Measurements from ENCODE around the gene PPIE.

The PPIE gene

DNA sequence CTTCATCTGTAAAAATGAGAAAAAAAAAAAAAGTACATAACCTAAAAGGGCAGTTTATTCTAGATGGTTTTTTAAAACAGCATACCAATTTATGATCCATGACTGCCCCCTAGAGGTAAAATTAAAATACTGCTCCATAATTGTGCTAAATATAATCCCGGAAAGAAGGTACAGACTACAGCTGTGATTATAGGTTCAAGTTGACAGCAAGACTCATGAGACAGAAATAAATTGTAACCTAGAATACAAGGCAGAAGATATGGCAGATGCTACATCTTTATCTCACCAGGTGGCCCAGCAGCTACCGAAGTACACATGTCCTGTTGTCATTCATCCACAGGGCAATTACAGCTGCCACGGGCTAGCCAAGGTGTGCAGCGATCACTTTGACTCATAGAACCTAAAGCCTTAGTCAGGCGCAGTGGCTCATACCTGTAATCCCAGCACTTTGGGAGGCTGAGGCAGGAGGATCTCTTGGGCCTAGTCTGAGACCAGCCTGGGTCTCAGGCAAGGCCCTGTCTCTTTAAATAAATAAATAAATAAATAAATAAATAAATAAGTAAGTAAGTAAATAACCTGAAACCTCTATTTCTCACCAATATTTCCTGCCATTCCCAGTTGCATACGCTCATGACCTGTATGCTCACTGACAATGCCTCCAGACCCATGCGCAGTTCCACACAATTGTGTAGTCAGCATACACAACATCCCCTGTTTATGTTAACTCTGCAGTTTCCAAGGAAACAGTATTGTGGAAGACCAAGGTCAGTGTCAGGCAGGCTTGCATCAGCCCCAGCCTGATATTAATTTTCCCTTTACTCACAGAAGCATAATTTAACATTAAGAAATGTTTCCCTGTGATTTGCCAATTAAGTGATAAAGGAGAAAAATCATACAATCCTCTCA lies 18.3 kb upstream of the PPIE start:
- DNase-seq (ENCODE audit: low read depth), result no peak

DNA sequence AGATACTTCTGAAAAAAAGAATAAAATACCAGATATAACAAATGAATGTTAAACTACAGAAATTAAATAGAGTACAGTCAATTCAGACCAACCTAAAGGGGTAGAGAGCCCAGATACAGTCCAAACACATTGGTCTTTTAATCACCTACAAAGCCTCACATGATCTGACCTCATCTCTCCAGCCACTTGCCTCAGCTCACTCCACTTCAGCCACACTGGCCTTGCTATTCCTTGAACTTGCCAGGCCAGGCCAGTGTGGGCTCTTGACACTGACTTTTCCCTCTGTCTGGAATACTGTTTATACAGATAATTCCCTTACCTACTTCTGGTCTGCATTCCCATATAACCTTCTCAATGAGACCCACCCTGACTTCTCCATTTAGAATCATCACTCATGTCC lies 17.0 kb upstream of the PPIE start:
- no peak for DNase-seq (ENCODE audit: low read depth)

DNA sequence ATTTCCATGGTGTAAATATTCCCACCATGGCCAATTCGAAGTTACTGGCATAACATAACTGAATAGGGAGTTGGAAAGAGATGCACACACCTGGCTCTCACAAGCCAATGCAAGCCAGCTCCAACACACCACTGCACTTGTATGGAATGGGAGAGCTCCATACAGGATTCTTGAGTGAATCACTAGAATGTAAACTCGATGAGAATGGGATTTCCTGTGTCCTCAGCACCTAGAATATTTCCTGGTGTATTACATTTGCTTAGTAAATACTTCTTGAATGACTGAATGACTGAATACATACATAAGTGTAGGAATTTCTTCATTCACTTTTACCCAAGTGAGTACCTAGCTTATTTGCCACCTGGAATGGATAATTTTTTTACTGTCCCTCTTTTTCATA lies 16.2 kb upstream of the PPIE start:
- DNase-seq (ENCODE audit: low read depth), result no peak

DNA sequence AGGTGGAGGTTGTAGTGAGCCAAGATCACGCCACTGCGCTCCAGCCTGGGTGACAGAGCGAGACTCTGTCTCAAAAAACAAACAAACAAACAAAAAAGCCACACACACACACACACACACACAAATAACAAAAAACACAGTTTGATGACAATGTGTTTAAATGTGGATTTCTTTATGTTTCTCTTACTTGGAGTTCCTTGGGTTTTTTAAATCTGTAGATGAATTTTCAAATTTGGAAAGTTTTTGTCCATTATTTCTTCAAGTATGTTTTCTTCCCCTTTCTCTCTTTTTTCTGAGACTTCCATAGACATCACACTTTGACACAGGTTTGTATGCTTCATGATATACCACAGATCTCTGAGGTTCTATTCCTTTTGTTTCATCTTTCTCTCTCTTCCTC lies 12.1 kb upstream of the PPIE start:
- no peak for DNase-seq (ENCODE audit: low read depth)

DNA sequence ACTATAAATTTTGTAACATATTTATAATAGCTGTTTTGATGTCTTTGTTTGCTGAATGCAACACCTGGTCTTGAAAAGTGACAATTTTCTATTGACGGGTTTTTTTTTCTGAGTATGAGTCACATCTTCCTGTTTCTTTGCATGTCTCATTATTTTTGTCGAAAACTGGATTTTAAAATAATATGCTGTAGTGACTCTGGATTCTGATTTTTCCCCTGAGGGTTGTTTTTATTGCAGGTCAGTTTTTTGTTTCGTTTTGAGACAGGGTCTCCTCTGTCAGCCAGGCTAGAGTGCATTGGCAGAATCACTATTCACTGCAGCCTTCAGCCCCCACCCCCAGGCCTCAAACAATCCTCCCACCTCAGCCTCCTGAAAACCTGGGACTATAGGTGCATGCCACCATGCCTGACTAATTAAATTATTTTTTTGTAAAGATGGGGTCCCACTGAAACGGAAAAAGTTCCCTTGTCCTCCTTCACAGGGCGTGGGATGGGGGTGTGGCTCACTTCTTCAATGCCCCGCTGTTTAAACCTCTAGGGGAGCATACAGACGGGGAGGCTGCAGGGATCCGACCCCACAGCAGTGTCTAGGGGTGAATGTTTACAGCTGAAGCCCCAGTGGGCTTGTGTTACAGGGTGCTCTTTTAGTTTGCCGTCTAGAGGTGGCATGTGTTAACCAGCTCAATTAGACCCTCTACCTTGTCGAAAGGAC lies 11.3 kb upstream of the PPIE start:
- no peak for DNase-seq (ENCODE audit: low read depth)

DNA sequence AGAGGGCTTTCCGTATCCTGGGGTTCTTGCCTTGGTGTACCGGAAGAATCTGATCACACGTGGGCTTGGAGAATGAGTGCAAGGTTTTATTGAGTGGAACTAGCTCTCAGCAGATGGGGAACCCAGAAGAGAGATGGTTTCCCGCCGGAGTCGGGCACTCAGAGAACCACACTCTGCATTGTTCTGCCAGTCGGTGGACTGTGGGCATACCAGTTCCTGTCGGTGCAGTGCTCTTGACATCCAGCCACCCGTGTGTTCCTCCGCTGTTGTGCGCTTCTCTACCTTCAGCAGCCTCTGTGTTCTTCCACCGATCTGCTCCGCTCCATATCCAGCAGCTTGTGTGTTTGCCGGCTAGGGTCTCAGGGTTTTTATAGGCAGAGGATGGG lies 10.8 kb upstream of the PPIE start:
- DNase-seq (ENCODE audit: low read depth), result no peak

DNA sequence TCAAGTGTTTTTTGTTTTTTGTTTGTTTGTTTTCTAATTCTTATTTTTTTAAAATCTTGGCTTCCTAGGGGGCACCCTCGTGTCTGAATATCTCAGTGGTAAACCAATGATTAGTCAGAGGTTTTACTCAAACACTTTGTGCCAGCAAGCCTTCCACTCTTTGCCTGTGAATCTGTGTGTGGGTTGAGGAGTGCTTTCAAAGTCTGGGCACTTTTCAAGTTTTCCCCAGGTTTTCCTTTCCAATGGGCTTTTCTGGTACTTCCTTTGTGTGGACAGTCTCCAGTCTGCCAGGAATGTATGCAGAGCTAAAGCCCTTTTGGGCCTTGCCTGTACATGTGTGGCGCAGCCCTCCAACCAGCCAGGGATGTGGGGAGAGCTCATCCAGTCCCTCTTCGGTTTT lies 9.7 kb upstream of the PPIE start:
- no peak for DNase-seq (ENCODE audit: low read depth)

DNA sequence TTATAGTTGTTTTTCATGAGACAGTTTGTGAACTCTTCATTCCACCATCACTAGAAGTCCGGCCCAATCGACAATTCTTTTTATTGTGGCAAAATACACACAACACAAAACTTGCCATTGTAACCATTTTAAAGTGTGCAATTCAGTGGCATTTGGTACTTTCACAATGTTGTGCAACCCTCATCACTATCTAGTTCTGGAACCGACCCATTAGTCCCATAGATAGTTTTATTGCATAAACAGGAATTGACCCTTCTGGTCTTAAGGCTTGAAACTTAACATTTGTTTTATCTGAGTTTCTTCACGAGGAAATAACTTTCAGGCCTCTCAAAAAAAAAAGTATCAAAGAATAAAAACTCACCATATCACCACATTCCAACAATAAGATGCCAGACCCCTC lies 8.8 kb upstream of the PPIE start:
- DNase-seq (ENCODE audit: low read depth), result no peak

DNA sequence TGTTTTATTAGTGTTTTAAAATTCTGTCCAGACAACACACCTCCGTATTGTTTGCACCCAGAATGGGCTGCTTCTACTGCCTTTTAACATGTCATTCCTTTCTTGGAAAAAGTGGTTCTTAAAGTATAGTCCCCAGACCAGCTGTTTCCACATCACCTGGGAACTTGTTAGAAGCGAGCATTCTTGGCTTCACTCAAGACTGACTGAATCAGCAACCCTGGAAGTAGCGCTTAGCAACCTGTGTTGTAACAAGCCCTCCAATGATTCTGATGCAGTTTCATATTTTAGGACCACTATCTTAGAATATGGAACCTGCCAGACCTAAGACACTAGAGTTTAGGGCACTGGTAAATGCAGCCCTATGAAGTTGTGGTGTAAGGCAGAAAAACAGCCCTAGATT lies 6.0 kb upstream of the PPIE start:
- DNase-seq (ENCODE audit: low read depth), result no peak

DNA sequence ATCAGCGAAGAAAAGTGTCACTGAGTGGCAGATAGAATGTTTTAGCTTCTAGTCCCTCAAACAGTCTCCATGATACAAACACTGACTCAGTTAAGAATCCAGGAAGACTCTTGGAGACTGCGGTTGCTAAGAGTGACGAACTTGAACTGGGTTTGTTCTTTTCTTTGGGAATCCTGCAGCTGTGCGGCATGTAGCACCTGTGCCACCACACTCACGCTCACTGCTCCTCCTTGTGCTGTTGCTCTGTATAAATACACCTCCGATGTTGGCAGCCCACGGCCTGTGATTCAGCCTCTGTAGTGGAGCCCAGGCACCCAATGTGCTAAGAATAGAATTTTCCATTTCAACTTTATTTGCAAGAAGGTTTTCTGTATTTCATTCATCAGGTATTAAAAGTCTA lies 5.5 kb upstream of the PPIE start:
- no peak for DNase-seq (ENCODE audit: low read depth)

DNA sequence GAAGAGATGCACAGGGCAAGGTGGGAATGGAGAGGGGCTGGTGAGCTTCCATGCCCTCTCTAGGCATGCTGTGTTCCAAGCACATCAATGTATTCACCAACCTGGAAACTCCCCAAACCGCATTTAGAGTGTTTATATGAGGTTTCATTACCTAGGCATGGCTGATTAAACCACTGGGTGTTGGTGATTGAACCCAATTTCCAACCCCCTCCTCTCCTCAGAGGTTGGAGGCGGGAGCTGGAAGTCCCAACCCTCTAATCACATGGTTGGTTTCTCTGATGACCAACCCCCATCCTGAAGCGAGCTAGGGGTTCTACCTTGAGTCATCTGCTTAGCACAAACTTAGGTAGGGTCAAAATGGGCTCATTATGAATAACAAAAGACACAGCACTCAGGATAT lies 3.0 kb upstream of the PPIE start:
- no peak for DNase-seq (ENCODE audit: low read depth)

DNA sequence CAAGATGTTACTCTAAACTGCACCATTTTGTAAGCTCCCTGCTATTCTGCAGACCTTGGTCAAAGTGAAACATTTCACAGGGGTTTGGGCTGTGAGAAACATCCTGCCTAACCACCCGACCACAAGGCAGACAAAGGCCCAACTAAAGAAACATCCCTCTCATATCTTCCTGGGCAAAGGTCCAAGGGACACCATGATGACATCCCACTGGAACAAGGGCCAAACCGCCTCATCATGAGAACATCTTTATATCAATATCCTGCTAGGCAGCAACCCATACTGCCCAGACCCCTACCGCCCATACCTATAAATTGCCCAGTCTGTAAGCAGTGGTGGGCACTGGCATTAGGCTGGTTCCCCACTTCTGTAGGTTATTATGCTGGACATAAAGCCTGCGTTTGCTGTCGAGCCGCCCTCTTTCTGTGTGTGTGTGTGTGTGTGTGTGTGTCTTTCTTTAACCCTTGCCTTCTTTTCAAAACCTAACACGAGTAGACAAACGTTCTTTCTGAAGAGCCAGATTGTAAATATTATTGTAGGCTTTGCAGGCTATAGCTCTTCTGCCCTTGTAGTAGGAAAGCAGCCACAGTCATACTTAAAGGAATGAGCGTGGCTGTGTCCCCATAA lies 1.0 kb upstream of the PPIE start:
- no peak for DNase-seq (ENCODE audit: low read depth)

DNA sequence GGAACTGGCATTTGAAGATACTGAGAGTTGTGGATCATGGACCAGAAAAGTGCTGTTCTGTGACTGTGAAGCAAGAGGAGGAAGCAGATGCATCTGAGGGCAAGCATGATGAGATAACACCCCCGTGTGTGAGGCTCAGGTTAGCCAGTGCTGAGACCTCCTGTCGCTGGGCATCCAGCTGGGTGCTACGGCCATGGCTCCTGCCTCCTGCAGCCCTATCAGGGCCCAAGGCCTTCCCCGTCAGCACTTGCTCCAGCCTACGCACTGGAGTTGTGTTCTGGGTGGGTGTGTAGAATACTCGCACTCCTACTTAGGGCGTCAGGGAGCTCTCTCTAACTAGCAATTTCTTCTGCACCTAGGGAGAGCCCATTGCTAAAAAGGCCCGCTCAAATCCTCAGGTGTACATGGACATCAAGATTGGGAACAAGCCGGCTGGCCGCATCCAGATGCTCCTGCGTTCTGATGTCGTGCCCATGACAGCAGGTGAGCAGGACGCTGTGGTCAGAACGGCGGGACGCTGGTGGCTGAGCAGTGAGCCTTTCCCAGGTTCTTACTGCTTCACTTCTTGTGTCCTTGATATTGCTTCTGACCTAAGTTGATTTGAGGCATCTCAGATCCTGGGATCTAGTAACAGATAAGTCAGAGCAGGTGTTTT lies 6.5 kb downstream of the PPIE start:
- no peak for DNase-seq (ENCODE audit: low read depth)

DNA sequence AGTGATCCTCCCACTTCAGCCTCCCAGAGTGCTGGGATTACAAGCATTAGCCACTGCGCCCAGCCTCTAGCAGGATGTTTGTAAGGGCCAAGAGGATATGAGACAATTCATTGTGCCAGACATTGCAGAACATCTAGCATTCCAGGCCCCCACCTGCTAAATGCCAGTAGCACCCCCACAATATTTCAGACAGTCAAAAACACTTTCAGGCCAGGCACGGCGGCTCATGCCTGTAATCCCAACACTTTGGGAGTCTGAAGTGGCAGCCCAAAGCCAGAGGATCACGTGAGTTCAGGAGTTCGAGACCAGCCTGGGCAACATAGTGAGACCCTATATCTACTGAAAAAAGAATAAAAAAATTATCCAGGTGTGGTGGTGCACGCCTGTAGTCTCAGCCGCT lies 12.9 kb downstream of the PPIE start:
- no peak for DNase-seq (ENCODE audit: low read depth)

DNA sequence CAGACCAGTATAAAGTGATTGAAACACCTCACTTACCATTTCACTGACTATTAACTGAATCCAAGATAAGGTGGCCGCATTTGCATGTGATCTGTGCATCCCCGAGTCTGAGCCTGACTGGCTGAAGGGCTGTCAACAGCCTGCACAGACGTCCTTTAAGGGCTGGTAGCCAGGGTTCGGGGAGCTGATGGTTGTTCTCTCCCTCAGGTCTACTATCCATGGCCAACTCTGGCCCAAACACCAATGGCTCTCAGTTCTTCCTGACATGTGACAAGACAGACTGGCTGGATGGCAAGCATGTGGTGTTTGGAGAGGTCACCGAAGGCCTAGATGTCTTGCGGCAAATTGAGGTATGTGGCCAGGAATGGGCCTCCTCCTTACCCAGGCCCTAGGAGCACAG lies 14.0 kb downstream of the PPIE start:
- no peak for DNase-seq (ENCODE audit: low read depth)

DNA sequence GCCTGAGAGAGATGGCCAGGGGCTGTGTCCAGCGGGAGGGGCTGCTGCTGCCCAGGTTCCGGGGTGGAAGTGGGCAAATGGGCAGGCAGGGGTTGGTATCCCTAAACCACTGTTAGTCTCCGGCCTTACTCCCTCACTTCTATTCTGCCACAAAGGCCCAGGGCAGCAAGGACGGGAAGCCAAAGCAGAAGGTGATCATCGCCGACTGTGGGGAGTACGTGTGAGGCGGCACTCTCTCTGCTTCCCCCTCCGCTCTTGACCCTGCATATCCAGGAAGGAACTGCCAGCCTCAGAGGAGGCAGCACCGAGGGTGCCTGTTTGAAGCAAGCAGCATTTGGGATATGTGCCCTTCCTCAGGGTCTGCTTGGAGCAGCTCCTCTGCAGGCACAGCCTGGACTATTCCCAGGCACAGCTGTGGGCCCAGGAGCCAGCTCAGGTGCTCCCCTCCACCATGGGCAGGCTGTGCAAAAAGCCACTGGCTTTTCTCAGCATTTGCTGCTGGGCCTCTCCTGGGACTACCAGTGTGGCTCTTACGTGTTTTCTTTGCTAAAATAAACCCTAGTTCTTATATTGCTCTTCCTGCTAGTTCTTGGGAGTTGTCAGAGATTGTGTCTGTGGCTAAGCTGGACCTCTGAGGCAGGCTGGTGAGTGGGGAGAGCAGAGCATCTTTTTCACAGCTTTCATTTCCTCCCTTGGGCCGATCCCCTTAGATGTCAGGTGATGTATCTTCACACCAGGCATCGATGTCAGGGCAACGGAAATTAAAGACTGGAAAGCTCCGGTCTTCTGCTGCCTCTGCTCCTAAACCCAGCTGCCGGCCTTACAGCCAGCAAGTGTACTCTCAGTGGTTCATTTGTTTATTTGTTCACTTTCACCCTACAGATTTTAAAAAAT lies 14.7 kb downstream of the PPIE start:
- no peak for DNase-seq (ENCODE audit: low read depth)

DNA sequence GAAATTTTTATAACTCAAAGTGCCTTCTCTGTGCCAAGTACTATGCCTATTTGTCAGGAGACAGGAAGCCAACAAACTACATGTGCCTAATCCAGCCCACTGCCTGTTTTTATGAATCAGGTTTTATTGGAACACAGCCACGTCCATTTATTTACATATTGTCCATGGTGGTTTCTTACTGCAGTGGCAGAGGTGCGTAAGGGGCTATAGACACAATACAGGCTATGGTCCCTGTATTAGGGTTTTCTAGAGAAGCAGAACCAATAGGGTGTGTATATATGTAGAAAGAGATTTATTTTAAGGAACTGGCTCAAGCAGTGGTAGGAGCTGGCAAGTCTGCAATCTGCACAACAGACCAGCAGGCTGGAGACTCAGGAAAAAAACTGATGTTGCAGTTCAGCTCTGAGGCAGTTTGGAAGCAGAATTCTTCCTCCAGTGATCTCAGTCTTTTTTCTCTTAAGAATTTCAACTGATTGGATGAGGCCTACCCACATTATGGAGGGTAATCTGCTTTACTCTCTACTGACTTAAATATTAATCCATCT lies 15.4 kb downstream of the PPIE start:
- no peak for DNase-seq (ENCODE audit: low read depth)

DNA sequence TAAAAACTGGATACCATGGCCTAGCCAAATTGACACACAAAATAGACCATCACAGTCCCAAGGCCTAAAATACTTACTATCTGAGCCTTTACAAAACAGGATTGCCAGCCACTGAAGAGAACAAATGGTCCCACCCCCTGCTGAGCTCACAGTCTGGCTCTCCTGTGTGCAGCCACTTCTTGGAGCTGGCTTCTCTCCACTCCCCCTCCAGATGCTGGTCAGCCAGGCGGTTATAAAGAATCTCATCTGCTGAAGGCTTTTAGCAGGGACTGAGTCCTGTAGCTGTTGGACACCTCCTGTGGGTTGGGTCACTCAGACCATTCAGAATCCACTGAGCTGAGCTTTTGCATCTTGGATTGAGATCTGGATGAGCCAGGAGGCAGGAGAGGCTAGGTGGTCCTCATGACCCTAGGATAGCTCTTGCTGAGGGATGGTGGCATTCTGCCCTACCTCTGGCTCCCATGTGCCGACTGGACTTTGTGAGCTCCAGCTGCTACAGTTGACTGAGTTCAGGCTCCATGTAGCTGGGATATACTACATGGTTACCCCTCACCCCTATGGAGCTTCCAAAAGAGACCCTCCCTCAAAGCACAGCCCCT lies 16.3 kb downstream of the PPIE start:
- DNase-seq (ENCODE audit: low read depth), result no peak

DNA sequence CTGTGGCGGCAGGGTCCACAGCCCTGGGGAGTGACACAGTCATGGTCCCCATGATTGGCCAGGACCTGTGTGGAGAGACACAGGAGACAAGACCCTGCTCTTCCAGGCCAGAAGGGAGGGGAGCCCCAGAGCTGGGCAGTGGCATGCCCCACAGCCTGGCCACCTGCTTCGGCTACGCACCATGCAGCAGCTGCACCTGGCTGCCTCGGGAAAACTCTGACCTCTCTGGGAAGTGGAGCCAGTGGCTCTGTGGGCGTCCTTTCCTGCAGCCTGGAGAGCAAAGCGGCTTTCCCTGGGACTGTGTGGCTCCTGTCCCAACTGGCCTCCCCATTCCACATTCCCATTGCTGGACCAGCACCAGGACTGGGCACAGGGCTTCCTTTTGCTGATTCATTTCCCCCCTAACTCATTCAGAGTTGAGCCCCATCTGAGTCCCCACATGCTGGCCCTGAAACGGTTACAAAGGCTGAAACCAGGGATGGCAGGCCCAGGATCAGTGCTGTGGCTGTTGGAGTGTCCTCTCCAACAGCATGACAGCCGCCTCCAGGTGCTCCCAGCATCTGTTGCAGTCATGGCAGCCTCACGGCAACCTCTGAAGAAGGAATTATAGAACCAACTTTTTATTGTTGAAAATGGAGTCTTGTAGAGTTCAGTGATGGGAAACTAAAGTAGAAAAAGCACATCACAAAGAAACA lies 17.4 kb downstream of the PPIE start:
- DNase-seq (ENCODE audit: low read depth), result no peak

DNA sequence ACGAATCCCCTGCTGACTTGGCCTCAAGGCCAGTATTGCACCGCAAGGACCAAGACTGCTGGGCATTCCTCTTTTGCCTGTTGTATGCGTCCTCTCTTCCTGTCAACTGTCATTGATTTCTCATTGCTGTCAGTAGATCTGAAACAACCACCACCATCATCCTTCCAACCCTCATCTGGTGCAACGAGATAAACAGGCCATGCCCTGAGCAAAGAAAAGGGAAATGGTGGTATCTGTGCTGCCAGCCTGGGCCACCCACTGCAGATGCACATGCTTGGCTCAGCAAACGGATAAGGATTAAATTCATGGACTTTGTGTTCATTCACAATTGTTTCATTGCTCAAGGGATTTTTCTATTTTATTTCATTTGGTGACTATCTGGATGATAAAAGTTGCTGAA lies 18.8 kb downstream of the PPIE start:
- no peak for DNase-seq (ENCODE audit: low read depth)

All from activated T-cell treated with anti-CD3 and anti-CD28 coated beads for 1 hour (primary cell).